GM18511 (cell line): ENCODE measurements around the gene MAGI1.

Experiments
- ATAC-seq: cut with Tn5 transposase; IDR thresholded peaks from one replicate; pipeline ENCODE4 v1.9.1; 2021; ENCODE audit warnings: mild to moderate bottlenecking, moderate library complexity; ENCODE audit not compliant: unreplicated experiment

MAGI1 gene

DNA sequence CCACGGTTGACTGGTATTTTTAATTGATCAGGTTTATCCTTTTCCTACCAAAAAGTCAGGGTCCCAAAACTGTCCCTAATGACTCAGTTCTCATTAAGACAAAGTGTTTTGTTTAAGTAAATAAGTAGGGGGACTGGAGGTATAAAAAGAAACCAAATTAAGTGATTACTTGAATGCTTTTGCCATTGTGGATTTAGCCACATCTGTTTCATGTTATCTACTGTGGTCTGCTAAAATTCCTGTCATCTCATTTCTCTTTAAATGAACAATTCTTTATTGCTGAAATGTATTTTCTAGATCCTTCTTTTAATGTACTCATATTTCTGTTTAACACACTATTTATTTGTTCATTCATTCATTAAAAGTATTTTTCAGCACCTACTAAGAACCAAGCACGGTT, 725.1 kb downstream of the MAGI1 start:
- ATAC-seq: no peak

DNA sequence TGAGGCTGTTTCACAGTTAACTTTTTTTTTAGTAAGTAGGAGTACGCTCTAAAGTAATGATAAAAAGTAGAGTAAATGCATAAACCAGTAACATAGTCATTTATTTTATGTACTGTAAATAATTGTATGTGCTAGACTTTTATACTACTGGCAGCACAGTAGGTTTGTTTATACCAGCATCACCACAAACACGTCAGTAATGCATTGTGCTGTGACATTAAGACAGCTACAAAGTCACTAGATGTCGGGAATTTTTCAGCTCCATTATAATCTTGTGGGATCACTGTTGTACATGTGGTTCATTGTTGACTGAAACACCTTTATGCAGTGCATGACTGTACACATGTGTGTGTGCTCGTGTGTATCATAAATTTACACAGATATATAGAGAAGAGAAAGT, 732.9 kb downstream of the MAGI1 start:
- ATAC-seq: no peak
